NAMALWA (cell line): ENCODE data around the gene CLCN4.

Source experiments
- DNase-seq: peaks from one replicate; pipeline ENCODE4 v3.0.0-alpha.2; 2015; ENCODE audit warnings: low spot score

Gene CLCN4

GRCh38 chrX:10156199-10157031 lies at the start of gene CLCN4:
Gene CLCN4, plus strand, starts transcription at chrX:10156975. Its CDS starts 28,058 bp downstream, at chrX:10185033.
- peak; percentile 41 for DNase-seq

GRCh38 chrX:10107483-10107882 lies 49.3 kb upstream of the CLCN4 start:
- DNase-seq: no peak

- no peak for DNase-seq
These were observed 48.5 kb upstream of the CLCN4 start for GRCh38 chrX:10108288-10108687.

GRCh38 chrX:10109695-10110094 lies 47.1 kb upstream of the CLCN4 start:
- DNase-seq: no peak

- no peak for DNase-seq
These were observed 46.3 kb upstream of the CLCN4 start for GRCh38 chrX:10110316-10110935.

- peak; percentile 33 for DNase-seq
These were observed 45.8 kb upstream of the CLCN4 start for GRCh38 chrX:10110984-10111363.

- DNase-seq: peak; percentile 70
These were observed 45.2 kb upstream of the CLCN4 start for GRCh38 chrX:10111364-10112148.

- peak; percentile 50 for DNase-seq
These were observed 44.3 kb upstream of the CLCN4 start for GRCh38 chrX:10112510-10112909.

GRCh38 chrX:10115082-10115481 lies 41.7 kb upstream of the CLCN4 start:
- DNase-seq: no peak

- no peak for DNase-seq
These were observed 39.5 kb upstream of the CLCN4 start for GRCh38 chrX:10117301-10117700.

- DNase-seq: no peak
These were observed 38.9 kb upstream of the CLCN4 start for GRCh38 chrX:10117864-10118377.

- DNase-seq: no peak
These were observed 38.2 kb upstream of the CLCN4 start for GRCh38 chrX:10118530-10118929.

- DNase-seq: peak; percentile 72
These were observed 37.3 kb upstream of the CLCN4 start for GRCh38 chrX:10119399-10119990.

GRCh38 chrX:10120331-10120730 lies 36.4 kb upstream of the CLCN4 start:
- DNase-seq: no peak

GRCh38 chrX:10120828-10121227 lies 35.9 kb upstream of the CLCN4 start:
- DNase-seq: no peak

- peak; percentile 69 for DNase-seq
These were observed 35.0 kb upstream of the CLCN4 start for GRCh38 chrX:10121787-10122186.

- DNase-seq: no peak
These were observed 32.1 kb upstream of the CLCN4 start for GRCh38 chrX:10124506-10125247.

- DNase-seq: no peak
These were observed 31.5 kb upstream of the CLCN4 start for GRCh38 chrX:10125248-10125615.

- no peak for DNase-seq
These were observed 30.7 kb upstream of the CLCN4 start for GRCh38 chrX:10126044-10126443.

GRCh38 chrX:10126834-10127233 lies 29.9 kb upstream of the CLCN4 start:
- no peak for DNase-seq

- no peak for DNase-seq
These were observed 28.4 kb upstream of the CLCN4 start for GRCh38 chrX:10128386-10128785.

GRCh38 chrX:10129229-10129628 lies 27.5 kb upstream of the CLCN4 start:
- no peak for DNase-seq
